HG03558 (cell line): ENCODE data around the gene ADSS2.
A peak's percentile ranks its signal among the peaks of the same experiment; 100 is the strongest.
"Not testable (repeated sequence)": the region's sequence is repeated elsewhere in the genome, so short reads cannot be mapped to it uniquely, and the experiment has no call there.

Experiments
- ATAC-seq: cut with Tn5 transposase; IDR thresholded peaks from one replicate; pipeline ENCODE4 v1.9.1; 2021; ENCODE audit warnings: moderate number of reproducible peaks; ENCODE audit not compliant: unreplicated experiment; ENCODE audit errors: extremely low read depth

The ADSS2 gene

DNA sequence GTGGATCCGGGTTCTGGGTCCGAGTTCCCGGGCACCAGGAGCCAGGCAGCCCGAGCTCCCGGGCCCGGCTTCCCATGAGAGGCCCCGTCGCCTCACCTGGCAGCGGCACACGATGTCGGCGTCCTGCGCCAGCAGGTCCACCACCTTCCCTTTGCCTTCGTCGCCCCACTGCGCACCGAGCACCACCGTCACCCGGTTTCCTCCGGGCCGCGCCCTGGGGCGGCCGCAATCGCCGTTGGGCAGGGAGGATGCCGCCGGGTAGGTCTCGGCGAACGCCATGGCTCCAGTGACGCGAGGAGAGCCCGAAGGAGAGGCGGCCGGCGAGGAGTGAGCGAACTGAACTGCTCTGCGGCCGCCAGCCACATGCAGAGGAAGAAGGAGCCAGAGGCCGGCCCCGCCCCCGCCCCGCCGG is at the start of gene ADSS2:
TSS of gene ADSS2 (minus strand) at position 371 of the 412 bp plus-strand sequence. CDS start at position 279, 92 bp downstream.
- ATAC-seq, result no peak

DNA sequence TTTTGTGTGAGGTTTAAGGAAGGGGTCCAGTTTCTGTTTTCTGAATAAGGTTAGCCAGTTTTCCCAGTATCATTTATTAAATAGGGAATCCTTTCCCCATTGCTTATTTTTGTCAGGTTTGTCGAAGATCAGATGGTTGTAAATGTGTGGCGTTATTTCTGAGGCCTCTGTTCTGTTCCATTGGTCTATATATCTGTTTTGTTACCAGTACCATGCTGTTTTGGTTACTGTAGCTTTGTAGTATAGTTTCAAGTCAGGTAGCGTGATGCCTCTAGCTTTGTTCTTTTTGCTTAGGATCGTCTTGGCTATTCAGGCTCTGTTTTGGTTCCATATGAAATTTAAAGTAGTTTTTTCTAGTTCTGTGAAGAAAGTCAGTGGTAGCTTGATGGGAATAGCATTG is 48.8 kb upstream of the ADSS2 start:
- ATAC-seq, result not testable (repeated sequence)

DNA sequence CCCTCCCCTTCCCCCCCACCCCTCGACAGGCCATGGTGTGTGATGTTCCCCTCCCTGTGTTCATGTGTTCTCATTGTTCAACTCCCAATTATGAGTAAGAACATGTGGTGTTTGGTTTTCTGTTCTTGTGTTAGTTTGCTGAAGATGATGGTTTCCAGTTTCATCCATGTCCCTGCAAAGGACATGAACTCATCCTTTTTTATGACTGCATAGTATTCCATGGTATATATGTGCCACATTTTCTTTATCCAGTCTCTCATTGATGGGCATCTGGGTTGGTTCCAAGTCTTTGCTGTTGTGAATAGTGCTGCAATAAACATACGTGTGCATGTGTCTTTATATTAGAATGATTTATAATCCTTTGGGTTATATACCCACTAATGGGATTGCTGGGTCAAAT is 47.8 kb upstream of the ADSS2 start:
- not testable (repeated sequence) for ATAC-seq

DNA sequence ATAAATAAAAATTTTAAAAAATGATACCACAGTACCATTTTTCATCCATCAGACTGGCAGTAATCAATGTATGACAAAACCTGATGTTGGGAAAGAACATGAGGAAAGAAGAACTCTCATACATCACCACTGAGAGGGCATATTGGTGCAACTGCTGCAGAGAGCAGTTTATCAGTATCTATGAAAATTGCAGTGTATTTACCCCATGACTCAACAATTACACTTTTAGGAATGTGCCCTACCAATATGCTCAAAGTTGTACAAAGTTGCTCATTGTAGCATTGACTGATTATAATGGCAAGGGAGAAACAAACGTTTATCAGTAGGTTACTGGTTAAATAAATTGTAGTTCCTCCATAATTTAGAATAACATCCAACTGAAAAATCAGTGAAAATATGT is 46.1 kb upstream of the ADSS2 start:
- ATAC-seq, result no peak

DNA sequence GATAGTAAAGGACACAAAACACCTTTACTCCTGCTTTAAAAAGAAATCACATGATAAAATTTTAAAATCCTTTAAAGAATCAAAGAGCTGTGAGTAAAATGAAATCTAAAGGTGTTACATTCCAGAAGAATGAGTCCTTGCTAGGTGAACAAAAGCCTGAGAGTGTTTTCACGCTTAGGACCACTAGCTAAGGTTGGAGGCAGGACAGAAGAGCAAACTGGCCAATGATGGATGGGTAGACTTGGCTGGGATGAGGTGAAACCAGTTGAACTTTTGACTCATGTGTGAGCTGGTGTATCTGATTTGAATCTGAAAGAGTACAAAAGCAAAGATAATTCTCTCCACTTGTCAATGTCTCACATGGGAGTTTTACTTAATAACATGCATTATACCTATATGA is 44.5 kb upstream of the ADSS2 start:
- no peak for ATAC-seq

DNA sequence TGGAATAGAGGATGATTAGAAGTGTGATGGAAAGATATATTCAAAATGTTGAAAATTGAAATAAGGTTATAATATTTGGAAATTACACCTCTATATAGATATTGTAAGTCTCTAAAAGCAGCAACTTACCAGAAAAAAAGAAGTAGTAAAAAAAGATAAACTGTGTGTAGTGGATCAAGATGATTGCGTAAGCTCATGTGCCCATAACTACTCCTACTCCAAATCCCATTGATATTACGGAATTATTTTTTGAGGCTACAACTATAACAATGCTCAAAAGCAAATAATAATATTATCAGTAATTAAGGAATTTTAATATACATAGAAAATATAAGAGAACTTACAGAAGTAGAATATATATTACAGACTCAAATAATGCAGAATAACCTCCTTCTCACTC is 42.9 kb upstream of the ADSS2 start:
- no peak for ATAC-seq

DNA sequence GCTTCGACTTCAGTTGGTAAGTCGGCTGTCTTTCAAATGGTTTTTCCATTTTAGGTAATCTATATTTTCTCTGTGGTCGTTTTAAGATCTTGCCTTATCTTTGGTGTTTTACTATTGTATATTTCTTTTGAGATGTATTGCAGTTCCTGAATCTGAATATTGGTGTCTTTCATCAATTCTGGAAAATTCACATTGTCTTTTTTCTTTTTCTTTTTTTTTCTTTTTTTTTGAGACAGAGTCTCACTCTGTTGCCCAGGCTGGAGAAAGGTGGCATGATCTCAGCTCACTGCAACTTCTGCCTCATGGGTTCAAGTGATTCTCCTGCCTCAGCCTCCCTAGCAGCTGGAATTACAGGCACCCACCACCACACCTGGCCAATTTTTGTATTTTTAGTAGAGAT is 33.3 kb upstream of the ADSS2 start:
- not testable (repeated sequence) for ATAC-seq

DNA sequence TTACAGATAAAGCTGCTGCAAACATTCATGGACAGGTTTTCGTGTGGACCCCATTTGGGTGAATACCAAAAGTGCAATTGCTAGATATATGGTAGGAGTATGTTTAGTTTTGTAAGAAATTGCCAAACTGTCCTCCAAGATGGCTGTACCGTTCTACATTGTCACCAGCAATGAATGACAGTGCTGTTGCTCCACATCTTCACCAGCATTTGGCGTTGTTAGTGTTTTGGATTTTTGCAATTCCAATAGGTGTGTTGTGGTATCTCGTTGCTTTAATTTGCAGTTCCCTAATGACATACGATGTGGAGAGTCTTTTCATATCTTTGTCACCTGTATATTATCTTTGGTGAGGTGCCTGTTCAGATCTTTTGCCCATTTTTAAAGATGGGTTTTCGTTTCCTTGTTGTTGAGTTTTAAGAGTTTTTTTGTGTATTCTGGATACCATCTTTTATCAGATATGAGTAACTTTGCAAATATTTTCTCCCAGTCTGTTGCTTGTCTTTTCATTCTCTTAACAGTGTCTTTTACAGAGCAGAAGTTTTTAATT is 21.4 kb upstream of the ADSS2 start:
- ATAC-seq, result no peak

DNA sequence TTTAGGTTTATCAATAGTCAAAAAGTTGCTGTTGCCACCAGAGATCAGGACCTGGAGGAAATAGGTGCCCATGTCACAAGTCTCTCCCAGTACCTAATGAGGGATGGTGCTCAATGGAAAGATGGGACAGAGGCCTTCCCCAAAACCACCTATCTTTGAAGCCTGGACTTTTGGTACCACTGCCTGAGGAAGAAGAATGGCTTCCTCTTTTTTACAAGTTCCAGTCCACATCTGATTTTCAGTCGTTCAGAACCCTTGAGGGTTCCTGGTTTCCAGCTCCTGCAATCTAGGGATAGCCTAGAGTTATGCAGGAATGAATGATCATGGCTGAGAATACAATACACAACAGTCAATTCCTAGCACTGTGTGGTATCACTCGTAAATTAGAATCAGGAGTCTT is 15.0 kb upstream of the ADSS2 start:
- ATAC-seq, result no peak

DNA sequence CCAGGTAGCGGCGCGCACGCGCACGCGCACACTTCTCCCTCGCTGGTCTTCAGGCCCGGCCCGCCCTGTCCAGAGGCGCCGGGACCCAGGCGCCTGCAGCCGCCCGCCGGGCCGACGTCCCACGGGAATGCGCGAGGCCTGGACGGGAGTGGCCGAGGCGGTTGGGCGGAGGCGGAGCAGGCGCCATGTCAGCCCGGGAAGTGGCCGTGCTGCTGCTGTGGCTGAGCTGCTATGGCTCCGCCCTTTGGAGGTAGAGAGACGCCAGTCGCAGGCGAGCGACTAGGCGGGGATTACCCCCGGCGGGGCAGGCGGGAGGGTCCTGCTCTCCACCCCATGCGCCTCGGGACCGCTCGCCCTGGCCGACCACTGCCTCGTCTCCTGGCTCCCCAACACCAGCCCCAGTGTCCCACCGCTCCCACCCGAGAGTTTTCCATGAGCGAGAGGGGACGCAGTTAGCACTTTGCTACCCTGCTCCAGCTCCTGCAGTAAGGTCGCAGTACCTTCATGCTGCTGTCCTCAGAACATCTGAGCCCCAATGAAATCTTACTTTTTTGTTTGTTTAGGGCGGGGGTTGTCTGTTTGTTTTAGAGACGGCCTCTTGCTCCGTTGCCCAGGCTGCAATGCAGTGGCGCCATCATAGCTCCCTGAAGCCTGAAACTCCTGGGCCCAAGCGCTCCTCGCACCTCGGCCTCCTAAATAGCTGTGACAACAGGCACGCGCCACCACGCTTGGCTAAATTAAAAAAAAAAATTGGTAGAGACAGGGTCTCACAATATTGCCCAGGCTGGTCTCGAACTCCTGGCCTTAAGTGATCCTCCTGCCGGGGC is 9.7 kb upstream of the ADSS2 start, which contains the start of gene CATSPERE:
TSS of gene CATSPERE (plus strand) at position 29 of the 827 bp plus-strand sequence. CDS start at position 186, 157 bp downstream.
- ATAC-seq, result peak; percentile 99

DNA sequence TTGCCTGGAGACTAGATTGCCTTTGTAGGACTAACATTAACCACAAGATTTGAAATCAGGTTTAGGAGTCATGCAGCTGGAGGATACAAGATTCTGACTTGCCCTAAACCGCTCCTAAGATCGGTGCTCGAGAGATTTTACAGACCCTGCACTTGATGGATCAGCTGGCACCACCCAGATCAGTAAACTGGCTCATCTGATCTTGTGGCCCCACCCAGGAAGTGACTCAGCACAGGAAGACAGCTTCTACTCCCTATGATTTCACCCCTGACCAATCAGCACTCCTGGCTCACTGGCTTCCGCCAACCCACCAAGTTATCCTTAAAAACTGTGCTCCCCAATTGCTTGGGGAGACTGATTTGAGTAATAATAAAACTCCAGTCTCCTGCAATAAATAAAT is 8.5 kb upstream of the ADSS2 start:
- no peak for ATAC-seq

DNA sequence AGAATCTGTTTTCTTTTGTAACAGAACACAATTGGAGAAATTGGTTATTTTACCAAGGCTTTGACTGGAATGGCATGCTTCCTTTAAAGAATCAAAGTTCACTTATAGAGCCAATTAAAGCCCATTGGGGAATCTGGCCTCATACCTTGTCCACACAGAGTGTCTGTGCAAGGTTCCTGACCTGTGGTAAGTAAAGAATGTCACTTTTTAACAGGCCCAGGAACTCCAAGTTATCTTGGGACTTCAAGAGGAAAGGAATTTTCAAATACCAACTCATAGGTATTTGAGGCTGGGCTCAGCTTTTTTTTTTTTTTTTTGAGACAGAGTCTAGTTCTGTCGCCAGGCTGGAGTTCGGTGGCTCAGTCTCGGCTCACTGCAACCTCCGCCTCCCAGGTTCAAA is 7.1 kb upstream of the ADSS2 start:
- ATAC-seq, result no peak

DNA sequence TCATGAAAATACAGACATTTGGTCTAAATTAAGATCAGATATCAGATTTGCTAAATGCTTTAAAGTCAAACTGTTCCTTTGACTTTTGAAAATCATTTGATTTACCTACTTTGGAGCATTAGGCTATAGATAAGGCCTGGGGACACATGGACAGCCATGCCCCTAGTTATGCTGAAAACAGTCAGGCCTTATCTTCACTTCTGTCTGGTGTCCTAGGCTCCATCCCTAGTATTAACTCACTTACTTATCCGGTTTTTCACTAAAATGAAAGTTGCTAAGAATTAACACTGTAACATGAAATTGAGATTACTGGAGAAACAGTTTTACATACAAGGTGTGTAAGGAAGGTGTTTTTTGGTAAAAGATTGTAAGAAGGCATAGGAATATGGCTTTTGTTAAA is 4.9 kb upstream of the ADSS2 start:
- ATAC-seq, result no peak

DNA sequence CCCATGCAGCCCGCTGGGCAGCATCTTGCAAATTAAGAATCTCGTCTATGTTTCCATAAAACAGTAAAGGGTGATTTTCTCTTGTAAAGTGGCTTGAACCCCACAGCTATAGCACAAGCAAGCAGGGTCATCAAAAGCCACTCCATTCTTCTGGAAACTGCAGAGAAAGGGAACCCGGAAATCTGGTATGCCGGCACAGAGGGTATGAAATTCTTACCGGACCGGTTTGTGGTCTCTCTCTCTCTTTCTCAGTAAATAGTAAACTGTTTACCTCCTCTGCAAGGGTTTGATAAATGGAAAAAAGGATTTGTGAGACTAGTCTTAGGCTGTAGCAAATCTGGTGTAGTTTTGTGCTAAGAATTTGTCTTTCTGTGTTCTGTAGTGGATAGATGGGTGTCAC is 2.7 kb upstream of the ADSS2 start:
- ATAC-seq, result no peak

DNA sequence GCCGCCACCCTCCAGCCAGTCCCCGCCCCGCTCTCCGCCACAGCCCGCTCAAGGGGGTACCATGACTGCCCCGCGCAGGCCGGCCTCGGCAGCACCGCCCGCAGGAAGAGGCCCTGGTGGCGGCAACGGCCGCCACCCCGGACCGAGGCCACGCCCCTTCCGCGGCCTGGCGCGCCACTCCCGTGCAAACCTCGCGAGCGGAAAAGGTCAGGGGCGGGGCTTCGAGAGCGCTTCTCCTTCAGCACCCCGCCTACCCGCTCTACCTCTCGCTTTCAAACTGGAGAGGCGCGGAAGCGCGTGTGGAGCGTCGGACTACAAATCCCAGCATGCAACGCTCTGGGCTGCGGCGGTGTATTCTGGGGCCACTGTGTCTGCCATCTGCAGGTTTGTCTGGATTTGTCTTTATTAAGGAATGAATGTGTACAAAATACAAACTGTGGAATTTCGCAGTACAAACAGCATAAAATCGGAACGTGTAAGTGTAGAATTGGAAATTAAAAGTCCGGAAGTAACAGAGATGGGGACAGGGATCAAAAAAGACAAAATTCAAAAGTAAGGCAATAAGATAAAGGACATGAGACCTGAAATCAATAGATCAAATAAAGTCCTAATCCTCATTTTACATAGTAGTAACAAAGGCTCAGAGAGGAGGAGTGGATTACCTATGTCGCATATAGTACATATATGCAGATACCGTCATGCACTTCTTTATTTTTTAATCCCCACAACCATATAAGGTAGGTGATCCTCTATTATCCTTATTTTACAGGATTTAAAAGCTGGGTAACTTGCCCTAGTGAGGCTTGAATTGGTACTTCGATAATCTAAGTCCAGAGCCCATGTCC is 464 bp upstream of the ADSS2 start:
- ATAC-seq, result peak; percentile 73

DNA sequence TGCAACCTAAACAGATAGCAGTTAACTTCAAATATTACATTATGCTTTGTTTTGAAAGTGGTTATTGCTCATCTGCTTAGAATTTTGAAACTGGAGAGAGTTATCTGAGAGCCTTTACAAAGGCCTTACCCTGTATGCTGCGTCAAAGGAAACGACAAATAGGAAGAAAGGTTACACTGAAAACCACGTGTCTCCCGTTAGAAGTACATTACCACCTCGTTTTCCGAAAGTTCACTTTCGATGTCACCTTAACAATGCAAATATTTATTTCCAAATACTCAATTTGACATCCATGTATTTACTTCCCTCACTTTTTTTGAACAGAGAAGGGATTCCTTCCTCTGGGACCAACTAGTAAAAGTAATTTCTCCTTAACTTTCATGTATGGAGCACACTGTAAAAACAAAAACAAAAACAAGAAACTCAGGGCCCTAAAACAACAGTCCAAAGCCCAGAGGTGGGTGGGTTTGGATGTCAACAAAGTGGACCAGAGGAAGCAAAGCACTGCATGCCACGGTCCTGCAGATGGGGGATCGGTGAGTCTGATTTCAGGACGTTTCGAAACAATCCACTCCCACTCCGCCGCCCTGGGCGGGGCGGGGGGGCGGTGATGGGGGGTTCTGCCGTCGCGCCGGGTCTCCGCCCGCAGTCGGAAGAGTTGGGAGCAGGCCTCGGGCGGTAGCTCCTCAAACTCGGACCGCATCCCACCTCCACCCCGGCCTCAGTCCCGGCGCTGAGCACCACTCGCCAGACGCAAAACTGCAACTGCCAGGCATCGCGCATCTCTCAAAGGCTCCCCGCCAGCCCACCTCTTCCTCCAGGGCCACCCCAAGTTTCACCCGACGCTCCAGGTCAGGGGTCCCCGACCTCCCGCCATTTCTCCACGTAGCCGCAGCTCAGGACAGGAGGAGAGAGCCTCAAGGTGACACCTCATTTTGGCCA is 841 bp downstream of the ADSS2 start:
- ATAC-seq, result no peak

DNA sequence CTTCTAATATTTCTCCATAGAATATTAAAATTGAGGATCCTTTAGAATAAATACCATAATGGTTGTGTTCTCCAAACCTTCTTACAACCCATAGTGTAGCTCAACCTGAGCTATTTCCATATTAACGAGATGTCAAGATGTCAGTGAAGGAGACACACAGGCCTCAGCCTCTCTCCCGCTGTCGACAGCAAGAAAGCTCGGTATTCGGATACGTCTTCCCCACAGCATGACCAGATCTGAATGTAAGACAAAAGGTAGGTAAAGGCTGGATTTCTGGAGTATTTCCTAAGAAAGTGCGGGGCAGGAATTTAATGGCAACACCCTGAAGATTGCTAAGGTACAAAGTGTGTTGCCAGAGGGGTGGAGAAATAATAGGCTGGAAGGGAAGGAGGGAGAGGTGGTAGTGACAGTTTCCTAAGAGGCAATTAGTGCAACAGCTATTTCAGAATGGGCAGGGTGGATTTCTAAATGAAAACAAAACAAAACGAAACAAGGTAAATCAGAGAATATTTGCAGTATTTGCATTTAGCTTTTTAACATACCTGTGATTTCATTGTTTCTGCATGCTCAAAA is 1.7 kb downstream of the ADSS2 start:
- no peak for ATAC-seq

DNA sequence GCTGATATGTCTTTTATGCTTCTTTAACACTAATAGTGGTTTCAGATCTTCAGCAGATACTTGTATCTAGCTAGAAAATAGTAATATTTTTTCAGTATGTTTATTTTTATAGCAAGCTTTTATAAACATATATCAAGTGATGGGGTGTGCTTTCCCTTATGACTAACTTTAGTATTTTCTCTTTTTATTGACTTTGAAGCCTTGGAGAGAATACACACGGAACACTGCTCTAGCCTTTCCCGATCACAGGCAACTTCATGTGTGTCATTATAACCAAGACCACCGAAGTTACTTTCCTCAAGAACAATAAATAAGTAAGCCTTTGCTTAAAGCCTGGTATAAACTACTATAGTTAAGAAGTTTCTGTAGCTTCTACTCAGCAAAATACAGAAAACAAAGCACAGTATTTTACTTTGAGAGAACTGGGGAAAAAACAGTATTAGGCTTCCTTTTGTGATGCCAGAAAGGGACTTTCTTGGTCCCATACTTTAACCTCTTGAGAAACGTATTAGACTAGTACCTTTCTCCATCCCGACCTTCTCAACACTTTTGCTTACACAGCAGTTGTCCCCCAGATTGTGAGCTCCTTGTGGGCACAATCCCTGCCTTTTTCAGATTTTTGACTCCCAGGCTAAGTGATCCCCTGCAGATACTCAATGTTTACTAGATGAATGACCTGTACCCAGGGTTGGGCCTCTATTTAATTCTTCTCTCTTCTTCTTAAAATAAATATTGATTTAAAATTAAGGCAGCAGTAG is 3.3 kb downstream of the ADSS2 start:
- ATAC-seq, result no peak

DNA sequence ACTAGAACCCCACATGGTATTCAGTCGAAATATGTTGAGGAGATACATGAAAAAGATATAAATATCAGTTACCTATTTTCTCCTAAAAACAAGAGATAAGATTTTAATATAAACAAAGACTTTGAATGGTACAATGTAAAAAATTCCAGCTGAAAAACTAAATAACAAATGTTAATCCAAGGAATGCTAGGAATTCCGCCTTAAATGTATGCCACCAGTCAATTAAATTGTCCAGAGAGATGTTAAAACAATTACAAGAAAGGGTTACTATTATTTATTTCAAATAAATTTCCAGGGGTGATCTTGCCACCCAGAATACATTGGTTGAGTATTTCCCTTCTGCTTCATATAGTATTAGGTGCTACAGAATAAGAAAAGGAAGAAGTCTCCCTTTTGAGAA is 4.2 kb downstream of the ADSS2 start:
- no peak for ATAC-seq
